Colonic mucosa (tissue), 4 donors: ENCODE data around the gene VPS39. TPM values are rescaled to one million over a fixed set of nuclear protein-coding genes. Genes with fewer than 3 reads are reported as not detected.

Source experiments
- DNase-seq: peaks from one replicate; pipeline ENCODE4 v3.0.0-alpha.2; 2020
- H3K27ac ChIP-seq: fragments of 200-600 bp; one replicate; pipeline ENCODE4 v1.8.0; 2021
- H3K27me3 ChIP-seq: fragments of 200-600 bp; one replicate; pipeline ENCODE4 v1.8.0; 2021
- H3K36me3 ChIP-seq: fragments of 200-600 bp; one replicate; pipeline ENCODE4 v1.8.0; 2021
- H3K4me1 ChIP-seq: fragments of 200-600 bp; one replicate; pipeline ENCODE4 v1.8.0; 2021; ENCODE audit warnings: mild to moderate bottlenecking
- H3K4me3 ChIP-seq: fragments of 200-600 bp; one replicate; pipeline ENCODE4 v1.8.0; 2021
- H3K9ac ChIP-seq, 2 donors: one replicate each; pipeline ENCODE4 v1.7.0; 2013; ENCODE audit warnings: control low read depth in 2 of 2, low read depth in 2 of 2, low read length in 2 of 2
- H3K9me3 ChIP-seq: fragments of 200-600 bp; one replicate; pipeline ENCODE4 v1.8.0; 2021
- intact Hi-C: fragments of 100-400 bp; cut with DNase I; formaldehyde crosslinking; loops from one replicate; pipeline ENCODE4 v1.14.1; 2022
- total RNA-seq, 2 donors: library from RNA; stranded (reverse); fragmentation: NEBNext Ultra II Directional in 1 of 2; extraction: Animal tissue kit (Norgen Biotek cat#: 25700) in 1 of 2; gene quantifications; one replicate each; pipeline ENCODE4 v1.2.1, GENCODE V29; 2021
- TF ChIP-seq, protein P1 (sequence below): fragments of 200-600 bp; IDR thresholded peaks from one replicate; pipeline ENCODE4 v1.8.0; 2022; ENCODE audit warnings: antibody characterized with exemption, mild to moderate bottlenecking
- donor health status: healthy.
- donor health status: DM: no; HTN: no; CAD: no.
- donor health status: DM: no; HTN: no; CAD: no.

The VPS39 gene
- total RNA-seq, 2 donors from 2014 or later = 49.1 to 50.4 TPM

DNA sequence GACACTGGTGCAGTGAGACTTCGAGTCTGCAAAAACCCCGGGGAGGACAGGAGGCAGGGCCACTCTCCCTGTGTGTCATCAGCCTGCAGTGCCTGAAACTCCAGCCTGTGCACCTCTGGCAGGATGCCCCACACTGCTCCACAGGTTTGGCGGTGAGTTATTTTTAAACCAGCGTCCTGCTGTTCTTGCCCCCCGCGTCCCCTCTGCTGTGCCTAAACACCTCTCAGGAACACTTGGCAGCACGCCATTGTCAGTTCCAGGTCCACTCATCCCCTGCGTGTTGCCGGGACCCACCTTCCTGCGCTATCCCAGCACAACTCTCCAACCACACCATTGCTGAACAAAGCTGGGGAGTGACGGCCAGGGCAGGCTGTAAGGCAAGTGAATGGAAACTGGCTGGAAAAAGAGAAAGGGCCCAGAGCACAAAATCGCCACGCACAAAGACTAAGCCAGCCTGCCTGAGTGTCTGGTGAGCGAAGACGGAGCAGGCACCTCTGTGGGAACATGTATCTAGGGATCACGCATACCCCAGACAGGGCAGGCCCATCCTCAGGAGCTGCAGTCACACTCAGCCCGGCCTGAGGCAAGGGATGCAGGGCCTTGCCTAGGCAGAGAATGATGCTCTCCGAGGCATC, 48.6 kb downstream of the VPS39 start:
- TF ChIP-seq, protein P1, sequence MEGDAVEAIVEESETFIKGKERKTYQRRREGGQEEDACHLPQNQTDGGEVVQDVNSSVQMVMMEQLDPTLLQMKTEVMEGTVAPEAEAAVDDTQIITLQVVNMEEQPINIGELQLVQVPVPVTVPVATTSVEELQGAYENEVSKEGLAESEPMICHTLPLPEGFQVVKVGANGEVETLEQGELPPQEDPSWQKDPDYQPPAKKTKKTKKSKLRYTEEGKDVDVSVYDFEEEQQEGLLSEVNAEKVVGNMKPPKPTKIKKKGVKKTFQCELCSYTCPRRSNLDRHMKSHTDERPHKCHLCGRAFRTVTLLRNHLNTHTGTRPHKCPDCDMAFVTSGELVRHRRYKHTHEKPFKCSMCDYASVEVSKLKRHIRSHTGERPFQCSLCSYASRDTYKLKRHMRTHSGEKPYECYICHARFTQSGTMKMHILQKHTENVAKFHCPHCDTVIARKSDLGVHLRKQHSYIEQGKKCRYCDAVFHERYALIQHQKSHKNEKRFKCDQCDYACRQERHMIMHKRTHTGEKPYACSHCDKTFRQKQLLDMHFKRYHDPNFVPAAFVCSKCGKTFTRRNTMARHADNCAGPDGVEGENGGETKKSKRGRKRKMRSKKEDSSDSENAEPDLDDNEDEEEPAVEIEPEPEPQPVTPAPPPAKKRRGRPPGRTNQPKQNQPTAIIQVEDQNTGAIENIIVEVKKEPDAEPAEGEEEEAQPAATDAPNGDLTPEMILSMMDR = no peak
- no peak overlapping the region for H3K27ac ChIP-seq
- no peaks in the 10 kb centered on the region for H3K27me3 ChIP-seq
- DNase-seq = no peak
- no peaks in the 10 kb centered on the region for H3K4me1 ChIP-seq
- H3K9ac ChIP-seq = no peak overlapping the region
- no peak overlapping the region for H3K4me3 ChIP-seq
- H3K9me3 ChIP-seq = no peaks in the 10 kb centered on the region
- intact Hi-C loops = no loop called here
- H3K36me3 ChIP-seq = peaks cover 16% of the 10 kb centered on the region

DNA sequence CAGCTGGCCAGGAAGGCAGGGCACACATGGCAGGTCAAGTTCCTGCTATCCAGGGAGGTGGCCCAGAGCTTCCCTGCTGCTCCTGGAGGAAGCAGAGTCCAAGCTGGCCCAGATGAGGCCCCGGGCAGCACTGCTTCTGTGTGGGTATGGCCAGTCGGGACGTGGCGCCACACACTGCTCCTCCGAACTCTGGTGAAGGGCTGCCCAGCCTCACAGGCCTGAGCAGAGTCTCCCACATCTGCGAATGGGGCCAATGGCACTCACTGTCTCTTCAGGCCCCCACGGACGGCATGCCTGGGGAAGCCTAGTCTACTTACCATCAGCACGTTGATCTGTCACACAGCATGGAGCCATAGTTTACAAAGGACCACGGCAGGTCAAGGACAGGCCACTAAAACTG, 49.2 kb downstream of the VPS39 start:
- no peak for DNase-seq
- Histone ChIP-seq H3K4me3 (no peak overlapping the region), H3K27me3 (no peaks in the 10 kb centered on the region), H3K36me3 (peaks cover 16% of the 10 kb centered on the region), H3K9ac (no peak overlapping the region), H3K27ac (no peak overlapping the region), H3K4me1 (no peaks in the 10 kb centered on the region), H3K9me3 (no peaks in the 10 kb centered on the region)
- intact Hi-C loops = no loop called here
- TF ChIP-seq, protein P1 = no peak

DNA sequence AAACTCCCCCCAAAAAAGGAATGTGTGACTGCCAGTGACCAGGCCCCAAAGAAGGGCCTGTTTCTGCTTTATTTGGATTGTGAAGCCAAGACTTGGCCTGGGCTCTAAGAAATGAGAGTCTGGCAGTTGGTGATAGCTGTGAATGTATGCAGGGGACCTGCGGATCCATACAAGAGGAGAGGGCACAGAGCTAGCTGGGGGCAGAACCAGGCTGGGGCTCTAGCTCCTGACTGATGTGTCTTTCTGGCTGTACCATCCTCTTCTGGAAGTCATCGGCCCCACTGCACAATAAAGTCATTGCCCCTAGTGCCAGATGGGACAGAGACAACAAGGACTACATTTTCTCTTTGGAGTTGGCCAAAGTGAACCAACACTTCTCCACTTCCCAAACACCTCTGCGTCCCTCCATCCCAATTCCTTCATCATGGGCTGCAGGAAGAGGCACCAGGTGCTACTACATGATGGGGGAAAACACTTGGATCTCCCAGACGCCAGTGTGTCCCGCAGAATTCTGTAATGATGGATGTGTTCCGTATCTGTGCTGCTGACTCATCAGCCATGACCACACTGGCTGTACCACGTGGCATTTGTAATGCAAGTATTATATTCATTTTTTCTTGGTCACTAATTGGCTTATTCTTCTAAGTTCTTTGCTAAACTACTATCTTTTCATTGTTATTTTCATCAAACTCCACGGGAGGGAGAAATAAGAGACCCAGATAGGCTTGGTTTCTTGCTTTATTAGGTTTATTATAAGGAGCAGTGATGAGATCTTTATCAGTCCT, 49.9 kb downstream of the VPS39 start:
- Histone ChIP-seq H3K27ac (no peak overlapping the region), H3K36me3 (peaks cover 16% of the 10 kb centered on the region), H3K9ac (no peak overlapping the region), H3K27me3 (no peaks in the 10 kb centered on the region), H3K4me1 (no peaks in the 10 kb centered on the region), H3K9me3 (no peaks in the 10 kb centered on the region), H3K4me3 (no peak overlapping the region)
- TF ChIP-seq, protein P1 = no peak
- no peak for DNase-seq
- intact Hi-C loops = no loop called here

DNA sequence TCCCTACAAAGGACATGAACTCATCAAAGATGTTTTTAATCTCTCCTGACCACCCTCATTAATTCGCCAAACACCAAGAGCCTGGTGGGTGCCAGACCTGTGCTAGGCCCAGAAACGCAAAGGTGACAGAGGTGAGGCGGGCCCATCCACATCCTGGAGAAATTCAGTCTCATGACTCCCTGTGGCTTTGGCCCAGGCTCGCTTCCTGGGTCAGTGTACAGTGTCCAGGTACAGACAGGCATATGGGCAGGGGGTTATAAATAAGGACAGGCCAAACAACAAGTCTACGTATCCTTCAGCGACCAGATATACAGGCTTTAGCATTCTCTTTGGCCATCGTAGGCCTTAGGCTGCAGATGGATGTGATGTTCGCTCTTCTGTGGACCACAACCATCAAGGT, 50.7 kb downstream of the VPS39 start:
- H3K9me3 ChIP-seq = no peaks in the 10 kb centered on the region
- H3K4me1 ChIP-seq = no peaks in the 10 kb centered on the region
- no peak for DNase-seq
- H3K27ac ChIP-seq = no peak overlapping the region
- peaks cover 11% of the 10 kb centered on the region for H3K36me3 ChIP-seq
- no peaks in the 10 kb centered on the region for H3K27me3 ChIP-seq
- no peak overlapping the region for H3K4me3 ChIP-seq
- intact Hi-C loops = no loop called here
- H3K9ac ChIP-seq = no peak overlapping the region
- TF ChIP-seq, protein P1 = no peak

DNA sequence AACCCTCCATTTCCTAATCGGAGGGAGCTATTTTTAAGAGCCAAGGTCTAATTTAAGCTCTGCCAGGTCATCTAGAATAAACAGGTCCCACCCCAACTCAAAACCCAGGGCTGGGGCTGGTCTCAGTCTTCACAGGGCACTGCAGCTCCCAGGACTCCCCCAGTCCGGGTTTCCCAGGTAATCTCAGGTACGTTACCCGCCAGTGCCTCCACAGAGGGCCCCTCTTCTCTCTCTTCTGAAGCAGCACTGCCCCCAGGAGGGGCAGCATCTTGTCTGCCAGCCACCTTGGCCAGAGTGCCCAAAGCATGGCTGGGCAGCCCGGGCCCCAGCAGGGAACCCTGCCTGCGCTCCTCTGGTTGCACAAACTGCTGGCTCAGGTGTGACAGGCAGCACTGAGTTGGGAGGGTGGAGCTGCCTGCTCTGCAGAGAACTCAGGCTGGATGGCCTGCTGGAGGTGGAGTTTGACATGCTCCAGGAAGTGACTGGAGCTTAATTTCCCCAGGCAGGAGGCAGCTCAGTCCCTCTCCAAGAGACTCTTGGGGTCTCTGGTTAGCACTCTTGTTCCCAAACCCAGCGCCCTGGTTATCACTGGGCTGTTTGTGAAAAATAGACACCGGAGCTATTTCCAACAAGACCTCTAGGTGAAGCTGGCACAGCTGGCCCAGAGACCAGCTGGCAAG, 51.7 kb downstream of the VPS39 start, which contains the start of gene PLA2G4F:
Gene PLA2G4F (minus strand): TSS at position 394 of the 680 bp plus-strand sequence. CDS start 87 bp downstream, at position 307.
- peak; percentile 81 for DNase-seq
- Histone ChIP-seq H3K9me3 (no peaks in the 10 kb centered on the region), H3K27me3 (no peaks in the 10 kb centered on the region), H3K4me3 (peak within 1 kb of the TSS; percentile 37), H3K9ac (peak within 1 kb of the TSS; percentile 50 to 75), H3K4me1 (no peaks in the 10 kb centered on the region), H3K27ac (peak within 1 kb of the TSS; percentile 64), H3K36me3 (peaks cover 7% of the 10 kb centered on the region)
- intact Hi-C loops = no loop called here
- TF ChIP-seq, protein P1 = no peak
